K562 (cell line): ENCODE measurements around the gene WDR83. TPM values are rescaled to one million over a fixed set of nuclear protein-coding genes. Genes with fewer than 3 reads are reported as not detected.
A peak's percentile ranks its signal among the peaks of the same experiment; 100 is the strongest.

Experiments used
- AFF4 ChIP-seq: sonication (generic); formaldehyde crosslinking; IDR thresholded peaks from 2 replicates; pipeline ENCODE4 v1.8.0; 2023; ENCODE audit warnings: mild to moderate bottlenecking, missing genetic modification reagents
- CBX3 ChIP-seq, 2 experiments: IDR thresholded peaks; 1 replicate in 1 of 2; 2 replicates in 1 of 2; pipeline ENCODE4 v1.6.1; 2012; ENCODE audit warnings: inconsistent platforms in 2 of 2, low read length in 2 of 2, borderline replicate concordance in 1 of 2, control low read depth in 1 of 2
- EP400 ChIP-seq: fragments of 450-650 bp; IDR thresholded peaks from 2 replicates; pipeline ENCODE4 v1.6.1; 2017; ENCODE audit warnings: antibody characterized with exemption, mild to moderate bottlenecking, moderate library complexity
- FOXK1 ChIP-seq: sonication (generic); formaldehyde crosslinking; IDR thresholded peaks from 2 replicates; pipeline ENCODE4 v1.8.0; 2022; ENCODE audit warnings: missing genetic modification reagents, mild to moderate bottlenecking, borderline replicate concordance
- GATA2 ChIP-seq: sonication (generic); formaldehyde crosslinking; IDR thresholded peaks from 2 replicates; pipeline ENCODE4 v1.4.0; 2020; ENCODE audit warnings: mild to moderate bottlenecking, missing genetic modification reagents
- HEY1 ChIP-seq: fragments of 250-450 bp; sonication (Bioruptor Pico); IDR thresholded peaks from 2 replicates; pipeline ENCODE4 v1.5.0; 2020; ENCODE audit warnings: mild to moderate bottlenecking, moderate library complexity, borderline replicate concordance
- MEIS2 ChIP-seq: fragments of 450-650 bp; IDR thresholded peaks from 2 replicates; pipeline ENCODE4 v1.6.1; 2014; ENCODE audit warnings: mild to moderate bottlenecking; ENCODE audit not compliant: partially characterized antibody
- TRIM24 ChIP-seq, 2 experiments: fragments of 450-650 bp; IDR thresholded peaks; 2 replicates each; pipeline ENCODE4 v1.6.1; 2016
- TRIM25 ChIP-seq: fragments of 450-650 bp; IDR thresholded peaks from 2 replicates; pipeline ENCODE4 v1.7.0; 2016; ENCODE audit warnings: borderline replicate concordance
- ZNF583 ChIP-seq: fragments of 250-450 bp; sonication (Bioruptor Pico); IDR thresholded peaks from 2 replicates; pipeline ENCODE4 v1.4.0; 2020
- ZNF699 ChIP-seq: fragments of 250-450 bp; sonication (Bioruptor Pico); IDR thresholded peaks from 2 replicates; pipeline ENCODE4 v1.8.0; 2021; ENCODE audit warnings: mild to moderate bottlenecking, moderate library complexity; ENCODE audit not compliant: insufficient replicate concordance
- ZZZ3 ChIP-seq: fragments of 450-650 bp; IDR thresholded peaks from 2 replicates; pipeline ENCODE4 v1.6.1; 2016; ENCODE audit warnings: antibody characterized with exemption, mild to moderate bottlenecking, moderate library complexity
- polyA plus RNA-seq, 8 experiments: library from polyadenylated mRNA; depleted of rRNA in 4 of 8; stranded (reverse) in 5 of 8; unstranded in 3 of 8; fragments of >200 nt; fragmentation: Nextera tagmentation in 2 of 8; fragmentation: Illumina TruSeq in 1 of 8; extraction: Ambion mirVana in 2 of 8; extraction: Trizol in 1 of 8; gene quantifications; 2 replicates each; pipeline versions ENCODE4 v1.2.1 to v1.2.3, GENCODE V29; 2011 to 2014; ENCODE audit warnings: inconsistent platforms in 1 of 8, missing spikeins in 1 of 8
- total RNA-seq, 7 experiments: library from RNA; depleted of rRNA in 6 of 7; stranded (reverse); fragments of >200 nt in 6 of 7; fragmentation: Illumina TruSeq in 2 of 7; extraction: Trizol in 2 of 7; gene quantifications; 2 replicates each; pipeline versions ENCODE4 v1.2.1 to v1.2.3, GENCODE V29; 2011 to 2021; ENCODE audit warnings: low replicate concordance in 1 of 7
- TF ChIP-seq, protein P1 (sequence below): IDR thresholded peaks from 3 replicates; pipeline ENCODE4 v1.6.1; 2011; ENCODE audit warnings: borderline replicate concordance, mild to moderate bottlenecking, moderate library complexity; ENCODE audit not compliant: insufficient read length; ENCODE audit errors: extremely low read depth
- TF ChIP-seq, protein P2 (sequence below): fragments of 250-450 bp; sonication (Bioruptor Pico); IDR thresholded peaks from 2 replicates; pipeline ENCODE4 v1.4.0; 2020; ENCODE audit warnings: mild to moderate bottlenecking, moderate library complexity

WDR83 gene
- total and polyA plus RNA-seq, 9 of the 15 experiments (the other 6 are each of a cell fraction or from before 2014, with no cell fraction given) = 0.52 to 21.3 (median 4.2) TPM

- TF ChIP-seq, protein P1, sequence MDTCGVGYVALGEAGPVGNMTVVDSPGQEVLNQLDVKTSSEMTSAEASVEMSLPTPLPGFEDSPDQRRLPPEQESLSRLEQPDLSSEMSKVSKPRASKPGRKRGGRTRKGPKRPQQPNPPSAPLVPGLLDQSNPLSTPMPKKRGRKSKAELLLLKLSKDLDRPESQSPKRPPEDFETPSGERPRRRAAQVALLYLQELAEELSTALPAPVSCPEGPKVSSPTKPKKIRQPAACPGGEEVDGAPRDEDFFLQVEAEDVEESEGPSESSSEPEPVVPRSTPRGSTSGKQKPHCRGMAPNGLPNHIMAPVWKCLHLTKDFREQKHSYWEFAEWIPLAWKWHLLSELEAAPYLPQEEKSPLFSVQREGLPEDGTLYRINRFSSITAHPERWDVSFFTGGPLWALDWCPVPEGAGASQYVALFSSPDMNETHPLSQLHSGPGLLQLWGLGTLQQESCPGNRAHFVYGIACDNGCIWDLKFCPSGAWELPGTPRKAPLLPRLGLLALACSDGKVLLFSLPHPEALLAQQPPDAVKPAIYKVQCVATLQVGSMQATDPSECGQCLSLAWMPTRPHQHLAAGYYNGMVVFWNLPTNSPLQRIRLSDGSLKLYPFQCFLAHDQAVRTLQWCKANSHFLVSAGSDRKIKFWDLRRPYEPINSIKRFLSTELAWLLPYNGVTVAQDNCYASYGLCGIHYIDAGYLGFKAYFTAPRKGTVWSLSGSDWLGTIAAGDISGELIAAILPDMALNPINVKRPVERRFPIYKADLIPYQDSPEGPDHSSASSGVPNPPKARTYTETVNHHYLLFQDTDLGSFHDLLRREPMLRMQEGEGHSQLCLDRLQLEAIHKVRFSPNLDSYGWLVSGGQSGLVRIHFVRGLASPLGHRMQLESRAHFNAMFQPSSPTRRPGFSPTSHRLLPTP = peak; percentile 40
- TF ChIP-seq CBX3 (IDR thresholded peaks at IDR 0.05; ENCODE audit: borderline replicate concordance in 1 of 2, low read length in 2 of 2) (peak in 1 of 2 experiments; percentile 62; a peak in 1 of 3 replicates), FOXK1 (0 out of 2 replicates have a peak, but pooled peaks have one; percentile 38), AFF4 (CRISPR knock-in tag) (no peak), GATA2 (CRISPR knock-in tag) (no peak), ZNF699 (CRISPR knock-in tag) (no peak), HEY1 (CRISPR knock-in tag) (no peak), MEIS2 (peak; percentile 68), ZNF583 (no peak), ZZZ3 (no peak), TRIM25 (no peak), TRIM24 (IDR thresholded peaks at IDR 0.05) (0 out of 4 replicates have a peak, but pooled peaks of 1 of the 2 experiments have one; percentile 34), EP400 (peak; percentile 56; the same call in 1 of the 2 replicates)
- TF ChIP-seq, protein P2, sequence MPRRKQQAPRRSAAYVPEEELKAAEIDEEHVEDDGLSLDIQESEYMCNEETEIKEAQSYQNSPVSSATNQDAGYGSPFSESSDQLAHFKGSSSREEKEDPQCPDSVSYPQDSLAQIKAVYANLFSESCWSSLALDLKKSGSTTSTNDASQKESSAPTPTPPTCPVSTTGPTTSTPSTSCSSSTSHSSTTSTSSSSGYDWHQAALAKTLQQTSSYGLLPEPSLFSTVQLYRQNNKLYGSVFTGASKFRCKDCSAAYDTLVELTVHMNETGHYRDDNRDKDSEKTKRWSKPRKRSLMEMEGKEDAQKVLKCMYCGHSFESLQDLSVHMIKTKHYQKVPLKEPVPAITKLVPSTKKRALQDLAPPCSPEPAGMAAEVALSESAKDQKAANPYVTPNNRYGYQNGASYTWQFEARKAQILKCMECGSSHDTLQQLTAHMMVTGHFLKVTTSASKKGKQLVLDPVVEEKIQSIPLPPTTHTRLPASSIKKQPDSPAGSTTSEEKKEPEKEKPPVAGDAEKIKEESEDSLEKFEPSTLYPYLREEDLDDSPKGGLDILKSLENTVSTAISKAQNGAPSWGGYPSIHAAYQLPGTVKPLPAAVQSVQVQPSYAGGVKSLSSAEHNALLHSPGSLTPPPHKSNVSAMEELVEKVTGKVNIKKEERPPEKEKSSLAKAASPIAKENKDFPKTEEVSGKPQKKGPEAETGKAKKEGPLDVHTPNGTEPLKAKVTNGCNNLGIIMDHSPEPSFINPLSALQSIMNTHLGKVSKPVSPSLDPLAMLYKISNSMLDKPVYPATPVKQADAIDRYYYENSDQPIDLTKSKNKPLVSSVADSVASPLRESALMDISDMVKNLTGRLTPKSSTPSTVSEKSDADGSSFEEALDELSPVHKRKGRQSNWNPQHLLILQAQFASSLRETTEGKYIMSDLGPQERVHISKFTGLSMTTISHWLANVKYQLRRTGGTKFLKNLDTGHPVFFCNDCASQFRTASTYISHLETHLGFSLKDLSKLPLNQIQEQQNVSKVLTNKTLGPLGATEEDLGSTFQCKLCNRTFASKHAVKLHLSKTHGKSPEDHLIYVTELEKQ (CRISPR knock-in tag) = no peak
Measured at GRCh38 chr19:12639901-12640613, 26.6 kb upstream of the WDR83 start (continued).
